Activated T-cell treated with anti-CD3 and anti-CD28 coated beads for 48 hours (primary cell): ENCODE data around the gene TEX51.

Source experiments
- DNase-seq: peaks from one replicate; pipeline ENCODE4 v3.0.0-alpha.2; 2020; ENCODE audit warnings: low read depth

Gene TEX51

DNA sequence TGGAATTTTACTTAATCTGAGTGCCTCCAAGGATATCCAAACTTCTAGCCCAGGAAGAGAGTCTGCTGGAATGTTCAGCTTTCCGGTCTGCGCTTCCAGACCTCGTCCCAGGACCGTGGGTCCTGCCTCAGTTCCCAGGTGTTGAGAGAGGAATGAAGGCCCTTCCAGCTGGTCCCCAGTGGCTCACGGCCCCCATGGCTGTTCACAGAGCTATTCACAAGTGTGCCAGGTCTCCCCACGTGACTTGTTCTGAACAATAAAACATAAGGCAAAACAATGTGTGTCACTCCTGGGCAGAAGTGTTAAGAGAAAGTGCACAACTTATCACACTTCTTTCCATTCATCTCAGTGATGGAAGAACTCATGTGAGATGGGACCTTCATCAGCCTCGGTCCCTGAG, 20.1 kb upstream of the TEX51 start:
- DNase-seq: no peak

DNA sequence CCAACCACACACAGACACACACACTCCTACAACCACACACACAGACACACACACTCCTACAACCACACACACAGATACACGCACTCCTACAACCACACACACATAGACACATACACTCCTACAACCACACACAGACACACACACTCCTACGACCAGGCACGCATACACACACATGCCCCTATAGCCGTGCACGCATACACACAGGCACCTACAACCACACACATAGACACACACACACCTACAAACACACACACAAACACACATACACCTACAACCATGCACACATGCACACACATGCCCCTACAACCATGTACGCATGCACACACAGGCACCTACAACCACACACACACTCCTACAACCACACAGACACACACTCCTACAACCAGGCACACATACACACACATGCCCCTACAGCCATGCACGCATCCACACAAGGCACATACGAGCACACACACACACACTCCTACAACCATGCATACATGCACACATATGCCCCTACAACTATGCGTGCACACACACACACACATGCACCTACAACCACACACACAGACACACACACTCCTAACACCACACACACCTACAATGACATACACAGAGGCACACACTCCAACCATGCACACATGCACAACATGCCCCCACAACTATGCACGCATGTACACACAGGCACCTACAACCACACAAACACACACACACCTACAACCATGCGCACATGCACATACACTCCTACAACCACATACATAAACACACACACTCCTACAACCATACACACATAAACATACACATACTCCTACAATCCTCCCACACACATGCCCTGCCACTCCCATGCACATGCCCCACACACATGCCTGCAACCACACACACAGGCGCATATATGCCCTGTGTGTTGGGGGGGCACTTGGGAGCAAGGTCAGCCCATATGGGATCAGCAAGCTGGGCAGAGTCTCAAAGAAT, 19.1 kb upstream of the TEX51 start:
- DNase-seq: no peak

DNA sequence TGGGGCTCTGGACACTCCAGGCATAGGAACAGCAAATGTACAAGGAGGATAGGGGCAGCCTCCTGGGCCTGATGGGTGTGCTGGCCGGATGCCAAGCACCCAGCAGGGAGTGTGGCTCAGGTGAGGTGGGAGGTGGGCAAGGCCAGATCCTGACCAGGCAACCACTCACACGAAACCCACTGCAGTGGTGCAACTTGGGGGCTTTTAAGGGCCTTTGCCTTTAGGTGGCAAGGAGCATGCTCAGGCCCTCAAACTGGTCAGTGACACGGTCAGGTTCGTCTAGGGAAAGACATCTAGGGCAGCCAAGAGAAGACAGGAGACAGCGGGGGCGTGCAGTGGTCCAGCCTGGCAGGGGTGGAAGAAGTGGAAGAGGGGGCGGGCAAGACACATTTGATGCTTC, 18.4 kb upstream of the TEX51 start:
- DNase-seq: no peak

DNA sequence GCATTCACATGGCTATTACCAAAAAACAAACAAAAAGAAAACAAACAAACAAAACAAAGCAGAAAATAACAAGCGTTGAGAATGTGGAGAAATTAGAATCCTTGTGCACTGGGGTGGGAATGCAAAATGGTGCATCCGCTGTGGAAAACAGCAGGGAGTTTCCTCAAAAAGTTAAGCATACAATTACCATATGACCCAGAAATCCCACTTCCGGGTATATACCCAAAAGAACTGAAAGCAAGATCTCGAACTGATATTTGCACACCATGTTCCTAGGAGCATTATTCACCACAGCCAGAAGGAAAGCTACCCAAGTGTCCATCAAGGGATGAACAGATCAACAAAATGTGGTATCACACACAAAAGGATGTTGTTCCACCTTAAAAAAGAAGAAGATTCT, 17.9 kb upstream of the TEX51 start:
- no peak for DNase-seq

DNA sequence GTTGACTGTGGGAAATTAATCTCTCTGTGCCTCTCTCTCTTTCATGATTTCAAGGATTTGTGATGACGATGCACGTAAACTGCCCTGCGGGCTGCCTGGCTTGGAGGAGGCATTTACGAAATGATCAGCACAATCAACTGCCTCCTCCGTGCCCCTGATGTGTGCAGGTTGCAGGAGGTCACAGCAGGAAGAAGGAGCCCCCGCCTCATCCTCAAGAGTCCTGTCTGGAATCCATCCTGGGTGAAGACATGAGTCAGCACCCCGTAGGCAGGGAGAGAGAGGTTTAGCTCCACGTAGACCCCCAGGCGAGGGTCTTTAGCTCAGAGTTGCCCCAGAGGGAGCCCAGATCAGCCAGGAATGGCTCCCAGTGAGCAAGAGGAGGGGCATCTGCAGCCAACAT, 17.1 kb upstream of the TEX51 start:
- no peak for DNase-seq

DNA sequence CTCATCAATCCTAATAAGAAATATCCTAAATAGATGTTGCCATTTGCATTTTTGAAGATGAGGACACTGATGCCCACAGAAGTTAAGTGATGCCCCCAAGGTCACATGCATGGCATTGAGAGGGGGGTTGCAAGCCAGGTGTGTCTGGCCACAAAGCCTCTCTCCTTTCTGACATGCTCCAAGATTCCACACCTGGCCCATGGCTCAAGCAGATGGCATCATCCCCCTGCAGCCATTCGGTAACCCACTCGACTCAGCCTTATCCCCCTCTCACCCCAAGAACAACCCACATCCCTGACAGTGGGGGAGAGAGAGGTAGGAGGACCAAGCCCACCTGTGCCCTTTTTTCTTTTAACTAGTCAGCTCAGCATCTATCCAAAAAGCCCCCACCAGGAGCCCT, 16.5 kb upstream of the TEX51 start:
- DNase-seq: no peak

DNA sequence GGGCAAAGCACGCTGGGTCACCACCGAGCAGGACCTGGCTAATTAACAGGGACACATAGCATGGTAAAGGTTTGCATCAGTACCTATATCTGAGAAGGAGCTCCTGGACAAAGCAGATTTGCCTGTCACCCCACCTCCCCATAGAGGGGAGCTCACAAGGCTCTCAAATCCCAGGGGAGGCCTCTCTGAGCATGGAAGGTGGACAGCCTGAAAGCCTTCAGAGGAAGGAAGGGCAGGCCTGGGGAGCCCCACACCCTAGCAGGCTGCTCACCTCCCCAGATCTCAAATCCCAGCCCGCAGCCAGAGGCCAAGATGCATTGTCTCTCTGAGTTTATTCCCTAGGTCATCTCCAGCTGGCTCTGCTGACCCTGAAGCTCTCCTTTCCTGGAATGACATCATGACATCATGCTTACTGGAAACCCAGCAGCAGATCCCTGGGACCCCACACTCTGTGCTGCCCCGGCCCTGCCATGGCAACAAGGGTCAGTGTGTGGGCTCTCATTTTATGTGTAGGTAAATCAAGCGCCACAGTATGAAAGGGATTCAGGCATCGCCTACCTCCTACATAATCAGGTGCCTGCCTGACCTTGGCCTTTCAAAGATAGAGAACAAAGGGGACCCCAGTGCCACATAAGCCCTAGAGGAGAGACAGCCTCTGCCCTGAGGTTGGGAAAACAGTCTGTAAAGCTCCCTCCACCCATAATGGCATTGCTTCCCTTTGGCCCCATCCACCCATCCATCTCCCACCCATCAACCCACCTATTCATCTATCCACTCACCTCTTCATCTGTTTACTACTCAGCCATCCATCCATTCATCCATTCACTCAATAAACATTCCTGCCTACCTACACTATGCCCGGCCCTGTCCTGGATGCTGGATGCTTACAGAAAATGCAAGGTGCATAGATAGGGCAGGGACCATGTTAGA, 15.7 kb upstream of the TEX51 start:
- no peak for DNase-seq

DNA sequence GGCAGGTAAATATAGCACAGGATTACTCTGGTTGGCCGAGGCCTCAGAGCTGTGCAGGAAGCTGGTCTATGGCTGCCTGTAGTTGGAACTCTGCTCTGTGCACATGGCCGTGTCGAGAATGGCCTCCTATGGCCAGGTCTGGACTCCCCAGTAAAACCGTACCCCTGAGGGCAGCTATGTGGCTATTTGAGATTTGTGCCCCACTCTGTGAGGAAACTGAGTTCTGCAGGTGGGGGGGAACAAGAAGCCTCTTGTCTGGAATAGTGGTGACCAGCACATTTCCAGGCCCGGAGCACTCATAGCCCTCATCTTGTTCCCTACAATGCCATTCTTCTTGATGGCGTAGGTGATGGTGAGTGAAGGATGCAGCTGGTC, 15.0 kb upstream of the TEX51 start:
- DNase-seq: no peak

DNA sequence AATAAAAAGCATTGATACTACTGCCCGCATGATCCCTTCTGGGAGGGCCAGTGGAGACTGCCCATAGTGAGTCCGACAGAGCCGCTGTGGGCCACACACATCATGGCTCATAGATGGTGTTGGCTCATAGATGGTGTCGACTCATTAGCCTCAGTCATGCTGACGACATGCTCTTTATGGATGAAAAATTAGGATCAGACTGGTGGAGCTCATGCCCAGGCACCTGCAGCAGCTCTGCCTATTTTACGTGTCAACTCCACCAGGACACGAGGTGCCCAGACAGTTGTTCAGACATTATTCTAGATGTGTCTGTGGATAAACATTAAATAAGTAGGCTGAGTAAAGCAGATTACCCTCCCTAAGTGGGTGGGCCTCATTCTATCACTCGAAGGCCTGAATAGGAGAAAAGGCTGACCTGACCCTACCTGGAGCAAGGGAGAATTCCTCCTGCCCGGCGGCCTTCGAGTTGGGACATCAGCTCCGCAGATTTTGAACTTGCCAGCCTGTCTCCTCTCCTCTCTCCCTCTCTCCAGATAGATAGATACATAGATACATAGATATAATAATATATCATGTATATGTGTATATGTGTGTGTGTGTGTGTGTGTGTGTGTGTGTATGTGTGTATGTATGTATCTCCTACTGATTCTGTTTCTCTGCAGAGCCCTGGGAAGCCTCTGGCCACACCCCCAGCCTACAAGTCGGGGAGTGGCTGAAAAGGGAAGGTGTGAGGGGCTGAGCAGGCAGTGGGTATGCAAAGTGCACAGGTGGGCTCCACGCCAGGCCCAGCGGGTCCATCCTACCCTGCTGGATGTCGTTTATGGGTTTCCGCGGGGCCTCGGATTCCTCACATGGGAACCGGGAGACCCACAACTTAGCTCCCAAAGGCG, 13.6 kb upstream of the TEX51 start:
- no peak for DNase-seq

DNA sequence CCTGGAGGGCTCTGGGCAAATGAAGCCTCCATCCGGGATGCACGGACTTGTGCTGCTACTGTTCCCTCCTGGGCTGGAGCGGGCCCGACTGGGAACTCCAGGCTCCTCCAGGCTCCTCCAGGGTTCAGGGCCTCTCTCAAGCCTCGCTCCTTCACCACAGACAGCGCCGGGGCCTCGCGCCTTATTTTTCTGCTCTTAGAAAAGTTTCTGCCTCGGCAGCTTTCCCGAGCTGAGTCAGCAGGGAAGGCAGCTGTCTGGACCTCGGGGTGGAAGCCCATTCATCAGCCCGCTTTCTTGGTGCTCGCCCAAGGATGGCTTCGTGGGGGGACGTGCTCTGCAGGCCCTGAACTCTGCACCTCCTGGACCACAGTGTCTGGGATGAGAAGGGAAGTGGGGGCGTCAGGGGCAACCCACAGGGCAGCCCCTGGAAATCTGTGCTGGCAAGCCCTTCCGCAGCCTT, 12.9 kb upstream of the TEX51 start:
- no peak for DNase-seq

DNA sequence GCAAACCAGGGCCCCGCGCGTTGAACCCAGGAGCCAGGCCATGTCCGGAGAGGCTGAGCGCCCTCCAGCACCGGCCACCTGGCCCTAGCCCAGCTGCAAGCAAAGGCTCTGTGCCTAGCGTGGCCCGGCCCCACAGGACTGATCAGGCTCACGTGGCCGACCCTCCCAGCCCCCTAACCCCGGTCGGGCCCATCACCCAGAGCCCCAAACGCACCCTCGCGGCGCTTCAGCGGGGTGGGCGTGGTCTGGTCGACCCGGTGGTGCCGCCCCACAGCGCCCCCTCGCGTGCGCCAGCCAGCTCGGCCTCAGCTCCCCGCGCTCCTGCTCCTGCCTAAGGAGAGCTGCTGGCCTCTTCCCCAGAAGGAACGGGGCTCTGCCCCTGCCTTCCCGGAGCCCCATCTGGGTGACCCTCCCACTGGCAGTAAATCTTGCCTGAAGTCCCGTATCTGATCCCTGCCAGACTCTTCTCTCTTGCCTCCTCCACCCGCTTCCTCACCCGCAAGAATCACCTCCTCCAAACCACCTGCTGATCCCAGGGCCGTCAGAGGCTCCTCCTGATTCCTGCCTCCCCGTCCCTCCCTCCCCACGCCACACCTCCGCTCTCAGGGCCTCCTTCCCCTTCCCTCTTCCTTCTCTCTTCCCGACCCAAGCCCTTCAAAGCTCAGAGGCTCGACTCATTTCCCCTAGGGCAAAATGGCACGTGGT, 12.3 kb upstream of the TEX51 start:
- peak; percentile 72 for DNase-seq

DNA sequence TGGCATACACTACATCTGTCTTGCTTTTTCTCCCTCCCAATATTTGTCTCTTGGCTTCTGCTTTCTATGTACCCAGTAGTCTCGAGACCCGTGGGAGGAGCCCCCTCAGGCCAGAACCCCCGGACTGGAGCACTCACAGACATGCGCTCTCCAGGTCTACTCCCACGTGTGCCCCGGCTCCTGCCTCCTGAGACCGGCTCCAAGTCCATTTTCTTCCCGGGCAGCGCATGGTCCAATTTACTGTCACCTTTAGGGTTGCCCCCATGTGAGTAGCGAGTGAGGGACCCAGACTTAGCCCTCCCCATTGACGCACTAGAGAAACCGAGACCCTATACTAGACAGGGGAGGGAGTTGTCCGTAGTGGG, 11.8 kb upstream of the TEX51 start:
- no peak for DNase-seq

DNA sequence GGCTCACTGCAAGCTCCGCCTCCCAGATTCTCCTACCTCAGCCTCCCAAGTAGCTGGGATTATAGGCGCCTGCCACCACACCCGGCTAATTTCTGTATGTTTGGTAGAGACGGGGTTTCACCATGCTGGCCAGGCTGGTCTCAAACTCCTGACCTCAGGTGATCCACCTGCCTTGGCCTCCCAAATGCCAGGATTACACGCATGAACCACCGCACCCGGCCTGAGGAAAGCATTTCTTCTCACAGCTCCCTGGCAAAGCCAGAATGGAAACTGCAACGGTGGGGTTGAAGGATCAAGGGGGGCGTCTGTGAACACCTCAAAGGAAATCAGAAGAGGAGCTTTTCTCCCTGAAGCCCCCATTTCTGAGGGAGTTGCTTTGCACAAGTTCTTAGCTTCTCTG, 11.2 kb upstream of the TEX51 start:
- DNase-seq: no peak

DNA sequence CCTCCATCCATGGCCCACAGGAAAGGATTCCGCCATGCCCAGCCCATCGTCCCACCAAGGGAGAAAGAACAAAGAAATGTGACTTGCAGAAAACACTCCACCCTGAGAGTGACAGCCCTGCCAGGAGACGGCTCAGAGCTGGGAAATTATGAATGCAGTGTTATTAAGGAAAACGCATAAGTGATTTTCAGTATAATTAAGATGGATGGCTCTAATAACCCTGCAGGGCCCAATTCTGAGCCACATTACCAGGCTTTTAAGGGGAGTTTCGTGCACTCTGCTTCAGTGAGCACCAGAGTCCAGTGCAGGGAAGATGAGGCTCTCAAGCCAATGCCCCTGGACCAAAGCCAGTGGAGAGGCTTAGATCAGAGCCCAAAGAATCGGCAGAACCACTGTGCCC, 10.6 kb upstream of the TEX51 start:
- DNase-seq: no peak

DNA sequence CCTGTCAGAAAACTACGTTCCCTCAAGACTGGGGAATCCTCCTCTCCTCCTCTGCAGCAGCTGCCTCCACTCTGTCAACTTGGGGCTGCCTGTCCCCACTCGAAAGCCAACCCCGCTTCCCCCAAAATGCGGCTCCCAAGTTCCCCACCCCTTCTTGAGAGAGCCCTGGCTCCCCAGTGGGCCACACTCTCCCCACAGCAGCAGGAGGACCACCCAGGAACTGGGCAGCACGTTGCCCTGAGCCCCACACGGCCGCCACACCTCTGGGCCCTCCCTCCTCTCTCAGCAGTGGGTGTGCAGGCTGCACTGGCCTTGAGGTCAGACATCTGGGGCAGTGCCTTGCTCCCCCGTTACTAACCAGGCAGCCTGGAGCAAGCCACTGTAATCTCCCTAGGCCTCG, 9.6 kb upstream of the TEX51 start:
- no peak for DNase-seq

DNA sequence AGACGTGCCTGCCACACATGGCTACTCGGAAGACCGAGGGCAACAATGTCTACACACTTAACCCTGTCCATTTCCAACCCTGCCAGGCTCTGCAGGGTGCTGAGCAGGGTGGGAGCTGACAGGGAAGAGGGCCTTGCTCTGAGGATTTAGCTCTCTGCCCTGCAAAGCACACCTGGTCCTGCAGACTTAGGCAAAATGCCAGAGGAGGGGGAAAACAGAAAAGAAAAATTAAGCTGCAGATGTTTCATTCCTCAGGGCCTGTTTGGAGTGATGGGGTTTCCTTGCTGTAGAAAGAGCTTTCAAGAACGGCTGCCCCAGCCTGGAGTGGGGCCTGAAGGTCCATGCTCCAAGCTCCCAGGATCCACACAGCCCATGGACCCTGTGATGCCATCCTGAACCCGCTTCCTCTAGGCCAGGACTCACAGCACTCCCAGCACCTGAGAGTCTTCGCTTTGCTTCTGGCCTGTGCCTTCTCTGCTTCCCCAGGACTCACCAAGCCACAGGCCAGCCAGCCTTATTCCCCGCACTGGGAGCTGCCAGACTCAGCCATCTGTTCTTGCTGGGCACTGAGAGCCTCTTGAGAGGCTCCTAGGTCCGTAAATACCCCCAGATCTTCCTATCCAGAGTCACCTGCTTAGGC, 9.1 kb upstream of the TEX51 start:
- DNase-seq: no peak

DNA sequence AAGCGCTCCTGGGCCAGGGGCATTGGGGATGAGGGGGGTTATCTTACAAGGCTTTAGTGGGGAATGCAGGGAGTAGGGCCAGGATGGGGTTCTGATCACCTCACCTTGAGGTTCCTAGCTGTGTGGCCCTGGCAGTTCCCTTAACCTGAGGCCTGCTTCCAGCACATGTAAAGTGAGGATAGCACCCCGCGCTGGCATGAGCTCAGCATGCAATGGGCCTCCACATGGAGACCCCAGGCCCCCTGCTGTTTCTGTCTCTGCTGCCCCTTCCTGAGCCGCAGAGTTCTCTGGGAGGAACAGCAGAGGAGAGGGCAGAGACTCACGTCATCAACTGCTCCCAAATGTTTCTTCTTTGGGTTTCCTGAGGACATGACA, 8.6 kb upstream of the TEX51 start:
- no peak for DNase-seq

DNA sequence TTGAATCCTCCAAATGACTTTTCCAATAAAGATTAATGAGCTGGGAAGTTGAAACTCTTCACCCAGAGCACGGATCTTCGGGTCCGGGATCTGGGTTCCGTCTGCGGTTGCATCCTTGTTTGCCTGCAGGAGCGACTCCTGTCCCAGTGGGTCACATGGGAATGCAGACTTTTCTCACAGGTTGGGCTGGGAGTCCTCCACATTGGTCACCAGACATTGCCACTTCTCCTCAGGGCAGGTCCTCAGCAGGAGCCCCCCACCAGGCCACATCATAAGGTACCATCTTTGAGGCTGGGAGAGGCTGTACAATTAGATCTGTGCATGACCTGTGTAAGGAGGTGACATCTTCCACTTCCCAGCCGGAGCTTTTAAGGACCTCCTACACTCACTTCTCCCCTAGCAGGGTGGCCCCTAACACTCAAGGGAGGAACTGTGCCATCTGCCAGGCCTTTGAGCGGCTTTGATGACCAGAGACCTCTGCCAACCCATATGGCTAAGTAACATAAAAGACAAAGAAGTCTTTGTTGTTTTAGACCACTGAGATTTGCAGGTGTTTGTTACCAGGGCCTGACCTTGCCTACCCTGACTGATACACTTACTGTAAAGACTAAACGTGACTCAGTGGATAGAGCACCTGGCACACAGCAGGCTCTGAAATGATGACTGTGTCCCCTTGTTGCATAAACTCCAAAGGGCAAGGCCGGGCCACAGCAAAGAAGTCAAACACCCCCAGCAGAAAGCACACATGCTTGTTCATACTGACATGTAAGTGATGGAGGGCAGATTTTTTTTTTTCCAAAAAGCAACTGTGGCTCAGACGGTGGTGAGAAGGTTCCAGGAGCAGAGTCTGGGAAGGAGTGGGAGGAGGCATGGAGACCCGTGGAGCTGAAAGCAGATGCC, 7.9 kb upstream of the TEX51 start:
- DNase-seq: no peak

DNA sequence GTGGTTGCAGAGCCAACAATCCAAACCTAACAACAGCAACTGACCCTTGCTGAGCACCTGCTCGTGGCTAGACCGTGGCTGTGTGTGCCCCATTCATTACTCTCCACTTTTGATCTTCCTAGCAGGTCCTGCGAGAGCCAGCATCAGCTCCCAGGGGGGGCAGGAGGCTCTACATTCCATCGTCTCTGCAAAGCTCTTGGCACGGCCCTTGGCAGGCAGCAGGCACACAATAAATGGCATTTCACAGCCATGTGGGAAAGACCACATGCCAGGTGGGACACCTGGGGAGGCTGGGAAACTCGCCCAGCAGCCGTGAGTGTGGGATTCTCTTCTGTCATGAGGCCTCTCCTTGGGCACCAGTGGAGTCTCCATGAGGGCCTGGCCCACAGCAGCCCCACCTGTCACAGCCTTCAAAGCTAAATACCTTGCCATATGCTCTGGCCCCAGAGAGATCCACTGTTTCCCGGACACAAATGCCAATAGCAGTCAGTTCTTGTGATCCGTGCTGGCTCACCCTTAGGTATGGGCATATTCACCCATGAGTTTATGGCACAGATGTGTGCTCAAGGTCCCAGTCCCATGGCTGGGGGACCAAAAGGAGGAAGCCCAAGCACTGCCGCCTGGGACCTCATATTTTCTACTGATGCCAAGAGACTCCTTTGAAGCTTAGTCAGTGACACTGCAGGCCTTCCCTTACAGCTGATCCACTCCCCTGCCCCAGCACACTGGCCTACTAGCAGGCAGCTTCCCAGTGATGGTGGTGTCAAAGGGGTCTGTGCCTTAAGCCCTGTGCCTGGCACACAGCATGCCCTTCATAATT, 6.8 kb upstream of the TEX51 start:
- DNase-seq: no peak
